AG20443 (cell line): ENCODE results near the gene CNIH3.

Source experiments
- DNase-seq: peaks from one replicate; pipeline ENCODE4 v3.0.0; 2012; ENCODE audit warnings: low spot score, mixed read lengths

CNIH3 gene

GRCh38 chr1:224616756-224617409 lies 766 bp downstream of the CNIH3 start:
- no peak for DNase-seq

GRCh38 chr1:224617410-224618355 lies 1.6 kb downstream of the CNIH3 start:
- DNase-seq, result no peak

- DNase-seq, result no peak
Observed at GRCh38 chr1:224619209-224619608, 3.1 kb downstream of the CNIH3 start.

- no peak for DNase-seq
Observed at GRCh38 chr1:224620105-224620504, 4.0 kb downstream of the CNIH3 start.

GRCh38 chr1:224621813-224622682 lies 5.9 kb downstream of the CNIH3 start:
- no peak for DNase-seq

- DNase-seq, result no peak
Observed at GRCh38 chr1:224622831-224623230, 6.7 kb downstream of the CNIH3 start.

GRCh38 chr1:224623310-224623714 lies 7.2 kb downstream of the CNIH3 start:
- DNase-seq, result peak; percentile 56

- peak; percentile 79 for DNase-seq
Observed at GRCh38 chr1:224623743-224624333, 7.7 kb downstream of the CNIH3 start.

- DNase-seq, result no peak
Observed at GRCh38 chr1:224624432-224624831, 8.3 kb downstream of the CNIH3 start.

GRCh38 chr1:224626042-224626441 lies 9.9 kb downstream of the CNIH3 start:
- DNase-seq, result peak; percentile 83

- DNase-seq, result no peak
Observed at GRCh38 chr1:224629965-224630364, 13.8 kb downstream of the CNIH3 start.

- no peak for DNase-seq
Observed at GRCh38 chr1:224631462-224632115, 15.5 kb downstream of the CNIH3 start.

- DNase-seq, result peak; percentile 32
Observed at GRCh38 chr1:224632381-224632871, 16.3 kb downstream of the CNIH3 start.

GRCh38 chr1:224632921-224633321 lies 16.8 kb downstream of the CNIH3 start:
- DNase-seq, result no peak

- peak; percentile 89 for DNase-seq
Observed at GRCh38 chr1:224635356-224635755, 19.2 kb downstream of the CNIH3 start.

GRCh38 chr1:224637515-224637914 lies 21.4 kb downstream of the CNIH3 start:
- peak; percentile 87 for DNase-seq

- DNase-seq, result no peak
Observed at GRCh38 chr1:224637936-224638335, 21.8 kb downstream of the CNIH3 start.

GRCh38 chr1:224639426-224639975 lies 23.4 kb downstream of the CNIH3 start:
- no peak for DNase-seq

GRCh38 chr1:224640018-224640417 lies 23.9 kb downstream of the CNIH3 start:
- no peak for DNase-seq

GRCh38 chr1:224640587-224640986 lies 24.5 kb downstream of the CNIH3 start:
- no peak for DNase-seq

- no peak for DNase-seq
Observed at GRCh38 chr1:224641030-224641429, 24.9 kb downstream of the CNIH3 start.
